NCI-H526 (cell line): ENCODE measurements around the gene MFAP5.
A peak's percentile ranks its signal among the peaks of the same experiment; 100 is the strongest.
"Not testable (repeated sequence)": the region's sequence is repeated elsewhere in the genome, so short reads cannot be mapped to it uniquely, and the experiment has no call there.

Experiments
- DNase-seq, 2 experiments: peaks; one replicate each; lab custom pipeline; 2025; lab: John Stamatoyannopoulos, UW

MFAP5 gene

GRCh38 chr12:8629486-8630033 lies 33.1 kb downstream of the MFAP5 start:
- DNase-seq = no peak

- no peak for DNase-seq
These were observed 33.9 kb downstream of the MFAP5 start for GRCh38 chr12:8628731-8629130.

- not testable (repeated sequence) for DNase-seq
These were observed 37.9 kb downstream of the MFAP5 start for GRCh38 chr12:8624750-8625149.

GRCh38 chr12:8622646-8623045 lies 40.0 kb downstream of the MFAP5 start:
- no peak for DNase-seq

GRCh38 chr12:8615206-8615605 lies 47.4 kb downstream of the MFAP5 start:
- no peak for DNase-seq

- DNase-seq = not testable (repeated sequence)
These were observed 48.7 kb downstream of the MFAP5 start for GRCh38 chr12:8613881-8614280.

GRCh38 chr12:8612629-8613028 lies 50.0 kb downstream of the MFAP5 start, which contains the start of gene AICDA:
Gene AICDA, minus strand, starts transcription at chr12:8612859. Its CDS starts 92 bp downstream, at chr12:8612767.
- DNase-seq = no peak

GRCh38 chr12:8609061-8609570 lies 53.5 kb downstream of the MFAP5 start:
- peak; percentile 52 to 57 for DNase-seq

- DNase-seq = no peak
These were observed 55.7 kb downstream of the MFAP5 start for GRCh38 chr12:8606890-8607289.

- DNase-seq = no peak
These were observed 57.6 kb downstream of the MFAP5 start for GRCh38 chr12:8605057-8605456.

- DNase-seq = no peak
These were observed 58.8 kb downstream of the MFAP5 start for GRCh38 chr12:8603856-8604255.

- no peak for DNase-seq
These were observed 59.3 kb downstream of the MFAP5 start for GRCh38 chr12:8603286-8603685.

- no peak for DNase-seq
These were observed 66.1 kb downstream of the MFAP5 start for GRCh38 chr12:8596561-8596960.
